Osteocyte (in vitro differentiated cells): ENCODE measurements around the gene KIF17. TPM values are rescaled to one million over a fixed set of nuclear protein-coding genes. Genes with fewer than 3 reads are reported as not detected.

Experiments used
- DNase-seq: peaks from one replicate; pipeline ENCODE4 v3.0.0; 2021; ENCODE audit warnings: mixed read lengths; ENCODE audit not compliant: unreplicated experiment; ENCODE audit errors: extremely low spot score
- H3K27ac Mint-ChIP-seq: one replicate; pipeline ENCODE4 v1.8.0; 2021; ENCODE audit warnings: mild to moderate bottlenecking, mixed read lengths; ENCODE audit not compliant: unreplicated experiment
- H3K27me3 Mint-ChIP-seq: one replicate; pipeline ENCODE4 v1.8.0; 2021; ENCODE audit warnings: mixed read lengths; ENCODE audit not compliant: unreplicated experiment
- H3K36me3 Mint-ChIP-seq: one replicate; pipeline ENCODE4 v1.8.0; 2021; ENCODE audit warnings: mixed read lengths; ENCODE audit not compliant: unreplicated experiment
- H3K4me1 Mint-ChIP-seq: one replicate; pipeline ENCODE4 v1.8.0; 2021; ENCODE audit warnings: mixed read lengths; ENCODE audit not compliant: unreplicated experiment
- H3K4me3 Mint-ChIP-seq: one replicate; pipeline ENCODE4 v1.8.0; 2021; ENCODE audit warnings: mild to moderate bottlenecking, moderate library complexity, mixed read lengths; ENCODE audit not compliant: unreplicated experiment
- H3K9me3 Mint-ChIP-seq: one replicate; pipeline ENCODE4 v1.8.0; 2021; ENCODE audit warnings: mixed read lengths; ENCODE audit not compliant: unreplicated experiment
- CTCF ChIP-seq: fragments of 200-600 bp; sonication (generic); IDR thresholded peaks from 2 replicates; pipeline ENCODE4 v1.5.0; 2021; ENCODE audit warnings: antibody characterized with exemption, mild to moderate bottlenecking, moderate library complexity
- total RNA-seq: library from RNA; stranded (reverse); gene quantifications from 2 replicates; pipeline ENCODE4 v1.2.1, GENCODE V29; 2021

KIF17 gene
- total RNA-seq, 1 donor from 2014 or later, result 0.11 TPM

- DNase-seq, result no peak
- H3K27me3 Mint-ChIP-seq, result peaks cover 6% of the 10 kb centered on the region
- no peaks in the 10 kb centered on the region for H3K9me3 Mint-ChIP-seq
- peaks cover 17% of the 10 kb centered on the region for H3K4me1 Mint-ChIP-seq
- peak overlapping the region; percentile 77 for H3K4me3 Mint-ChIP-seq
- peak overlapping the region; percentile 45 for H3K27ac Mint-ChIP-seq
- TF ChIP-seq CTCF, result no peak
- peaks cover 18% of the 10 kb centered on the region for H3K36me3 Mint-ChIP-seq
These were observed 15.7 kb upstream of the KIF17 start for GRCh38 chr1:20733360-20733975.

- Mint-ChIP-seq H3K4me3 (peak within 1 kb of the TSS; percentile 77), H3K27ac (peak within 1 kb of the TSS; percentile 45), H3K4me1 (peaks cover 17% of the 10 kb centered on the region), H3K36me3 (peaks cover 12% of the 10 kb centered on the region), H3K9me3 (no peaks in the 10 kb centered on the region), H3K27me3 (peaks cover 6% of the 10 kb centered on the region)
- DNase-seq, result no peak
- peak; percentile 50 for TF ChIP-seq CTCF
These were observed 15.0 kb upstream of the KIF17 start, which contains the start of gene SH2D5 for GRCh38 chr1:20732588-20733359. TSS of gene SH2D5 (minus strand) at chr1:20732703. CDS start at chr1:20728044, 4,659 bp downstream.

GRCh38 chr1:20732071-20732587 is 14.3 kb upstream of the KIF17 start:
- Mint-ChIP-seq H3K4me3 (peak overlapping the region; percentile 77), H3K27ac (peak overlapping the region; percentile 45), H3K36me3 (peaks cover 7% of the 10 kb centered on the region), H3K27me3 (peaks cover 6% of the 10 kb centered on the region), H3K4me1 (peaks cover 17% of the 10 kb centered on the region), H3K9me3 (no peaks in the 10 kb centered on the region)
- TF ChIP-seq CTCF, result no peak
- DNase-seq, result peak; percentile 88

GRCh38 chr1:20731057-20731991 is 13.5 kb upstream of the KIF17 start:
- no peak for DNase-seq
- Mint-ChIP-seq H3K9me3 (no peaks in the 10 kb centered on the region), H3K27ac (no peak overlapping the region), H3K27me3 (peaks cover 6% of the 10 kb centered on the region), H3K36me3 (peaks cover 3% of the 10 kb centered on the region), H3K4me3 (peak overlapping the region; percentile 72), H3K4me1 (peaks cover 17% of the 10 kb centered on the region)
- no peak for TF ChIP-seq CTCF
